Stimulated activated CD4-positive, alpha-beta T cell treated with anti-CD3 and anti-CD28 coated beads, Interleukin-4, amount 100 ng/mL, for 4 hours (primary cell): ENCODE results near the gene RHBDD3.

Source experiments
- DNase-seq, 2 experiments: peaks; one replicate each; pipeline ENCODE4 v3.0.0-alpha.2; 2020

RHBDD3 gene

GRCh38 chr22:29216873-29217666 is 50.7 kb downstream of the RHBDD3 start:
- no peak for DNase-seq

GRCh38 chr22:29216011-29216872 is 51.5 kb downstream of the RHBDD3 start:
- DNase-seq: no peak

DNA sequence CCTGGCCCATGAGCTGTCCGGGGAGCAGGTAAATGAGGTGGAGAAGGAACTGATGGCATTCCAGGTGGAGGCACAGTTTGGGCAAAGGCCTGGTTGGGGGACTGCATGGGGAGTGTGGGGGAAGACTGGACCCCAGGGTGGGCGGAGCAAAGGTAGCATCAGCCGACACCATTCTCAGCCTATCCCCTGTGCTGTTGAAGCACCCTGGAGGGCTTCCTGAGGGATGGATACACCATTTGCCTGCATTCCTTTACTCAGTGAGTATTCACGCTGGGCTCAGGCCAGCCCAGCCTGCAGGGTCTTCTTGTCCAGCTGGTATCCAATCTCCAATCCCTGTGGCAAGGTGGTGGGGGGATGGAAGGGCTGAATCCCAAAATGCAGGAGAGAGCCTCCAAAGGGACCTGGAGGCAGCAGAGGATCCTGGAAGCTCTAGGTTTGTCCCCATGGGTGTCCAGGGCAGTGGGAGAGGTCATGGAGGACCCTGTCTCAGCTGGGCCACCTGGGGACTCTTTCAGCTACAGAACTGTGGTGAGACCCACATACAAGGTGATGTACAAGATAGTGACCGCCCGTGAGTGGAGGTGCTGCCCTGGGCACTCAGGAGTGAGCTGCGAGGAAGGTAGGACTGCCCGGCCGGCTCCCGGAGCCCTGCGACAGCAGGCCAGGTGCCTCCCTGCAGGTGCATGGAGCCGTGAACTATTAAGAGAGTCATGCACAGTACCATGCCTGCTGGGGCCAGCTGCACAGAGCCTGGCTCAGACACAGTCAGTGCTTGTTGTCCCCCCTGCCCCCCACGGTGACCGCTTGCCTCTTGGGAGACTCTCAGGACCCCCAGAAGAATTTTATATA is 52.5 kb downstream of the RHBDD3 start:
- no peak for DNase-seq

DNA sequence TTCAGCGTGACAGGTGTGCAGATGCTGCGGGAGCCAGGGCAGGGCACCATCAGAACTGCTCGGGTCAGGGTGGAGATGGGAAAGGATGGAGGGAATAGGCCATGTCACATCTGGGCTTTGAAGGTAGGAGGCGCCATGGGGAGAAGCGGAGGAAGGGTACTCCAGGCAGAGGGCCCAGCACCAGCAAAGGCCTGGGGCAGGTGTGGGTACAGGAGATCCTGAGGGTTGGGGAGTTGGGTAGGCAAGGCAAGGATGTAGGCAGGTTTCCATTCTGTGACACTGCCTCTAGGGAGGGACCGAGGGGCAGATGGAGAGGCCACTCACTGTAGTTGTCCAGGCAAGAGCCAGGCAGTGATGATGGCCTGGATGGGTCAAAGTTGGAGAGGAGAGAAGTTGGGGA is 53.5 kb downstream of the RHBDD3 start:
- no peak for DNase-seq

DNA sequence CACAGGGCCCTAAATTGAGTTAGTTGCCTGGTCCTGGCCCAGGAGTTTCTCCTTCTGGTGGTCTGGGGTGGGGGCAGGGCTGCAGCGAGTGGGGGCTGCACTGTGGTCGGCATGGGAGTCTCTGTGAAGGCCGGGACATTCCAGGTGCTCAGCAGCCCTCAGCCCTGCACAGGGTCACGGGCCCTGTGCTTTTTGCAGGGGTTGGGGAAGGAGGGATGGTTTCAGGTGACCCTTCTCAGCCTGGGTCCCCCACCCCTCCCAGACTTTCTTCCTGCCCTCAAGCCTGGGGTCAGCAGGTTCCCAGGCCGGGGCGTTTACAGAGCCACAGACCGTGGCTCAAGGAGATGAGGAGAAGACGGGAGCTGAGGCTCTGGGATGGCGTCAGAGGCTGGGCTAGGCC is 54.3 kb downstream of the RHBDD3 start:
- DNase-seq: no peak

GRCh38 chr22:29212743-29213142 is 55.0 kb downstream of the RHBDD3 start:
- DNase-seq: no peak

GRCh38 chr22:29211466-29211865 is 56.3 kb downstream of the RHBDD3 start:
- no peak for DNase-seq

GRCh38 chr22:29211066-29211465 is 56.7 kb downstream of the RHBDD3 start:
- no peak for DNase-seq
